AG20443 (cell line): ENCODE measurements around the gene LCN2.

ENCODE experiments used
- DNase-seq: peaks from one replicate; pipeline ENCODE4 v3.0.0; 2012; ENCODE audit warnings: low spot score, mixed read lengths

The LCN2 gene

DNA sequence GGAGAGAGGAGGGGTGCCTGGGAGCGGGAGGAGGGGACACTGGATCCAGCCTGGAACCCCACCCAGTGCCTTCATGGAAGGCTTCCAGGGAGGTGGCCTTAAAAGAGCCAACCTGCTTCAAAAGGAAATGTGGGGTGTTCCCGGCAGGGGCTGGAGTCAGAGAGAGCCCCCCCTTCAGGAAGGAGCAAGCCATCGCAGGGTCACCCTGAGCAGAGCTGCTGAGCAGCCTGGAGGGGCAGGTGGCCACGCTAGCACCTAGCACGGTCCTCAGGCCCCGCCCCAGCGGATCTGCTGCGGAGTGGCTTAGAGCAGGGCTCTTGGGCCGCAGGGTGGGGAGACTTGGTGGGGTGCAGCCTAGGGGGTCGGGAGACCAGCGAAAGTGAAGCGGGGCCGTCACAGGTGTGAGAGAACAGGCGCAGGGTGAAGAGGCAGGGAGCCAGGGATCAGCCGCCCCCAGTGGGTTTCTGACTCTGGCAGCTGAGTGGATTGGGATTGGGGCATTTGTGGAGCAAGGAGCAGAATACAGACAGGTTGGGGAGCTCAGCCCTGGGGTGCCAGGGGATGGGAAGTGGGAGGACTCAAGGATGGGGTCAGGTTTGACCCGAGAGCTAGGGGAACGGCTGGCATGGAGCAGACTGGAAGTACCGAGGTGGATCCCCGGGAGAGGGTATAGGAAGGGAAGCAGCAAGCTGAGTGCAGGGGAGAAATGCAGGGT lies 1.5 kb downstream of the LCN2 start:
- DNase-seq: no peak

DNA sequence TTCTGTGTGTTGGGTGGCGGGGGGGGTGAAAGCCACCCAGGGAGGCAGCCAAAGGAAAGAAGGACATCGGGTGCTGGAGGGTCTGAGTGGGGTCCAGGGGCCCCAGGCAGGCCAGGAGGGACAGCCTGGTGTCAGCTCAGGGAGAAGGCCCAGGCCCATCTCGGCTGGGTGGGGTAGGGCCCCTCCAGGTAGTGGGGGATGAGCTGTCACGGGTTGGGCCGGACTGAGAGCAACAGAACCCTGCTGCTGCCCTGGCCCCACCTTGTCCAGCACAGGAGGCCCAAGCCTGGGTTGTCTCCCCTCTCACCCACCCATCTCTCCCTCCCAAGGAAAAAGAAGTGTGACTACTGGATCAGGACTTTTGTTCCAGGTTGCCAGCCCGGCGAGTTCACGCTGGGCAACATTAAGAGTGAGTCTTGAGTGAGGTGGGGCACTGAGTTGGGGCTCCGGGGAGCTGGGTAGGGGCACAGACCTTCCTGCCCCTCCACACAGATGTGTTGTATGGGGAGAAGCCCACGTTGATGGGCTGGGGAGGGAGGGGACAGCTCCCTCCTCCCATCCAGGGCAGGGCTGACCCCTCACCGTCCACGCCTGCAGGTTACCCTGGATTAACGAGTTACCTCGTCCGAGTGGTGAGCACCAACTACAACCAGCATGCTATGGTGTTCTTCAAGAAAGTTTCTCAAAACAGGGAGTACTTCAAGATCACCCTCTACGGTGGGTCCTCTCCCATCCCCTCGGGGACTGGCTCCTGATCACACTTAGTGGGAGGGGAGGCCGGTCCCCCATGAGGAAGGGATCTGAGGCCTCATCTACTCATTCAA lies 2.3 kb downstream of the LCN2 start:
- DNase-seq: no peak

DNA sequence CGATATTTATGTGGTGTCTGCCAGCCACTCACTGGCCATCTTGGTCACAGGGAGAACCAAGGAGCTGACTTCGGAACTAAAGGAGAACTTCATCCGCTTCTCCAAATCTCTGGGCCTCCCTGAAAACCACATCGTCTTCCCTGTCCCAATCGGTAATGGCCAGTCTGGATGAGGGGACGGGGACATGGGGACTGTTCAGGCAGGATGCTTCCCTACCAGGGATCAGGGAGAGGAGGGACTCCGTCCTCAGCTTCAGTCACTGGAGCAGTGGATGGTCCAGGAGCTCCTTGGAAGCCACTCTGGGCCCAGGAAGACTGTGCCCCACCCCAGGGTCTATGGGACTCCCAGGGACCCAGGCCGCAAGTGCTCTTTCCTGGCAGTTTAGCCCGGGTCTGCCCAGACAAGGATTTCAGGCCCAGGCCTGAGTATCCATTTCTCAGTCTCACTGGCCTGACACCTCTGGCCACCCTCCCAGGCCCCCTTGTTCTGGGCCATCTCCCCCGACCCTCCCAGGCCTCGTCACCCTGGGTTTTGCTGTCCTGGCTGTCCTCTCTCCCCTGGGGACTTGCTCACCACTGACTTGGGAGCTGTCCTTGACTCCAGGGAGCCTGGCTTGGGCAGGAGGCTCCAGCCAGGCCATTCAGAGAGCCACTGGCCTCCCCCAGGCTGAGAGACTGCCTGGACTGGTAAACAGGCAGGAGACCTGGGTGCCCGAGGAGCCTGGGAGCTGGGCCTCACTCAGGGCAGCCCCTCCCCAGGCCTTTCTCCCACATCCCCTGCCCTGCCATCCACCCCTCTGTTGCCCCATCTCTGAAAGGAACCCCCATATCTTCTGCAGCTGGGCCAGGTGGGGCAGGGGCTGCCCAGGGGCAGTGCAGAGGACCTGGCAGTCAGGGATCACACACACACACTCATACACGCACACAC lies 3.1 kb downstream of the LCN2 start:
- DNase-seq: no peak

DNA sequence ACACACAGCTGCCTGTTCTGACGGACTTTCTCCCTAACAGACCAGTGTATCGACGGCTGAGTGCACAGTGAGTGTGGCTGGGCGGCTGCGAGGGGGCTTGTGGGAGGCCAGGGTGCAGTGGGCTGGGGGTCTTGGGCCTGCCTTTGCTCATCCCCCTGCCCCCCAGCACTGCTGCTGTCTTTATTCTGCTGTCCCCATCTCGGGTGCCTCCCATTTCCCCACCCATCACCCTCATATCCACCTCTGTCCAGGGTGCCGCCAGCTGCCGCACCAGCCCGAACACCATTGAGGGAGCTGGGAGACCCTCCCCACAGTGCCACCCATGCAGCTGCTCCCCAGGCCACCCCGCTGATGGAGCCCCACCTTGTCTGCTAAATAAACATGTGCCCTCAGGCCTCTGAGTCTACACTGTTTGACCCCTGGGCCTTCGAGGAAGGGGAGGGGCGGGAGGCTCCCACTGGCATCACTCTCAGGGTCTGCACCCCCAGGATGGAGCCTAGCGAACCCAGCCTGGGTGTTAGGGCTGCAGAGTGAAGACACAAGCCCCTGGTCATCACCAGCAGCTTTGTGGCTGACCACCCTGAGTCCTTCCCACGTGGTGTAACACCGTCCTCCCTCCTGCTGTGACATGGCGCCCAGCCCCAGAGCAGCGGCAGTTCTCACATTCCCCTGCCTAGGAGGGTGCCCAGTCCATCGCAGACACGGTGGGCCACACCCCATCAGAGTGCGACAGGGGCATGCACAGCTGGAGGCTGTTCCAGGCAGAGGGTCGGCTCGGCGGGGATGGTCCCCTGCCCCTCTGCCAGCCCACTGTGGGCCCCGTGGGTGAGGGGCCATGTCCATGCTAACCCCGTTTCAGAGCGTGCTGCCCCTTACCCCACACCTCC lies 4.0 kb downstream of the LCN2 start:
- no peak for DNase-seq

DNA sequence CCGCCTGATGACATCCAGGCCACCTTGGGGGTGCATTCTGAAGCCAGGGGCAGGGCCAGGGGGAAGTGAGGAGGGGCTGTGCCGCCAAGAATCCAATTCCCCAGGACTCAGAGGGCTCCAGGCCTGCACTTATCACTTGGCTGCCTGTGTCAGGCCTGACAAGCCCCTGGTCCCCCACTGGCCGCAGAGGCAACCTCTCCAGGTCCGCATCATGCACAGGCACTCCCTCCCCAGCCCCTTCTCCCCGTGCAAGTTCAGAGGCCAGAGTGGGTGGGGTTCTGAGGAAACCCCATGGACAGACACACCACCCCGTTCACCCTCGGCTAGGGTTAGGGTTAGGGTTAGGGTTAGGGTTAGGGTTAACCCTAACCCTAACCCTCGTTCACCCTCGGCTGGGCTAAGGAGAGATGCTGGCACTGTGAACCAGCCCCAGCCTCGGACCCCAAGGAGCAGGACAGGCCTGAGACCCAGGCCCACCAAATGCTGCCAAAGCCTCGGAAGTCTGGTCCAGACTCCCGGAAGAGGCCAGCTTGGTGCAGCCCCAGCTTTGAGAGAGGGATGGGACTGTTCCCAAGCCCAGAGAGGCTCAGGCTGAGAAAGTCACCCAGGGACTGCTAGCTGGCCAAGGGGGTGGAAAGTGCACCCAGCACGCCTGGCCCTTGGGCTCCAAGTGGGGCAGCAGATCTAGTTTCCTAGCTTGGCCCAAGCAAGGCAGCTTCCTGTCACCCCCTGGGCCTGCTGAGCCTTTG lies 4.9 kb downstream of the LCN2 start:
- DNase-seq: no peak

DNA sequence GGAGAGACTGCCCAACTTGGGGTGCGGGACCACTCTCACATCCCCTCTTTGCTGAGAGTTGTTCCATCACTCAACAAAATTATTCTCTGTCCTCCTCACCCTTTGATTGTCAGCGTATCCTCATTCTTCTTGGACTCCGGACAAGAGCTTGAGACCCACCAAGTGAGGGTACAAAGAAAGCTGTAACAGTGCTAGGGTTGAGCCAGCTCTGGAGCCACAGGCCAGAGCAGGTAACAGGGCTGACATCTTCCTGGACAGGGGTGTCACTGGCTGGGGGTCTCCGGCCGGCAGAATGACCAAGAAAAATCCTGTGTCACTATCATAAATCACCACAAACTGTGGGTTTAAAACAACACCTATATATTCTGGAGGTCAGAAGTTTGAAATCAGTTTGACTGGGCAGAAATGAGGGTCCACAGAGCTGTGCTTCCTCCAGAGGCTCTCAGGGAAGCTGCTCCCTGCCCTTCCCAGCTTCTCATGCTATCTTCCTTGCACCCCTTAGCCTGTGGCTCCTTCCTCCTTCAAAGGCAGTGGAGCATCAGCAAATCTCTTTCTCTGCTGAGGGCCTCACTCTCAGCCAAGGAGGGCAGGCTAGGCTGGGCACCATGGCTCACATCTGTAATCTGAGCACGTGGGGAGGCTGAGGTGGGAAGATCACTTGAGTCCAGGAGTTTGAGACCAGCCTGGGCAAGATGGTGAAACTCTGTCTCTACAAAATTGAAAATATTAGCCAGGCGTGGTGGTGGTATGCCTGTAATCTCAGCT lies 6.7 kb downstream of the LCN2 start:
- DNase-seq: no peak

DNA sequence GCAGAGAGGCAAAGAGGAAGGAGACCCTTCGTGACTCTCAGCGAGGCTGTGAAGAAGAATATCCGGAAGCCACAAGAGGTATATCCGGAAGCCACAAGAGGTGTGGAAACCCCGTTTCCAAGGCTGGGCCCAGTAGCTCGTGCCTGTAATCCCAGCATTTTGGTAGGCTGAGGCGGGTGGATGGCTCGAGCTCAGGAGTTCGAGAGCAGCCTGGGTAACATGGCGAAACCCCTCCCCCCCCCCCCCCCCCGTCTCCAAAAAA lies 10.2 kb downstream of the LCN2 start:
- DNase-seq: no peak

DNA sequence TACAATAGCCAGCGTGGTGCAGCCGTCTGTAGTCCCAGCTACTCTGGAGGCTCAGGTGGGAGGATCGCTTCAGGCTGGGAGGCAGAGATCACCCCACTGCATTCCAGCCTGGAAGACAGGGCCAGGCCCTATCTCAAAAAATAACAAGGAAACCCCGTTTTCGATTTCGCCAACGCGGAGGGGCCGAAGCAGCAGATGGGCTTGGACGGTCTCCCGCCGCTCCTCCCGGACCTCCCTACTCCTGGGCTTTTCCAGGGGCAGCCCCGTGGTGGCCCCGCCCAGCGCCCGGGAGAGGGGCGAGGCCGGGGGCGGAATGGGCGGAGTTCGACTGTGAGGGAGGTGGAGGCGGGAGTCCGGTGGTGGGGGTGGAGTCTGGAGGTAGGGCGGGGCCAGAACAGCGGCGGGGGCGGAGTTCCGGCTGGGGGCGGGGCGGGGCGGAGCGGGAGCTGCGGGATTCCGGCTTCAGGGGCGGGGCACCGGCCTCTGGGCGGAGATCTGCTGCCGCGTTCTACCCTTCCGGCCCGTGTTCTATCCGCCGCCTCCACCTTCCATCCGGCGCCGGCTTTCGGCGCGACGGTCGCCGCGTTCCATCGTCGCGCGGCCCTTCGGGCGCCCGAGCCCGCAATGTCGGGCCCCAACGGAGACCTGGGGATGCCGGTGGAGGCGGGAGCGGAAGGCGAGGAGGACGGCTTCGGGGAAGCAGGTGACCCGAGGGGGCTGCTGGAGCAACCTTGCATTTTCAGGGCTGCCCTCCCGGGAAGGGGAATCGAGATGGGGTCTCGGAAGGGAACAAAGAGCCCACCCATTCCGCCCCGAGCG lies 10.7 kb downstream of the LCN2 start, which contains the start of gene BBLN:
TSS of gene BBLN (plus strand) at position 482 of the 819 bp plus-strand sequence. CDS start at position 625, 143 bp downstream.
- DNase-seq: peak; percentile 100

DNA sequence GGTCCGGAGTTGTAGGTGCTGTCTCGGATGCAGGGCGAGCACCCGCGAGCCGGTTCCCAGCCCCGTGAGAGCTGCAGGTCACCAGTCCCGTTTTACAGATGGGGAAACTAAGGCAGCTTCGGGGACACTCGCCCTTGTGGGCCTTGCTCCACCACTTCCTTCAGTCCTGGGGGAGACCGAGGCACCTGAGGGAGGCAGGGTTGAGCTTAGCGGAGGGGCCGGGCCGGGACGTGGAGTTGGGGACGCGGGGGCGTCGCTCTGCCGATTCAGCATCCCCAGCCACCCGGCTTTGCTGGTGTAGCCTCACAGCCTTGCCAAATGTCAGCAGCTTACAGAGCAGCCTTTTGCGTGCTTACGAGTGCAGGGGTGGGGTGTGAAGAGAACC lies 11.3 kb downstream of the LCN2 start:
- DNase-seq: peak; percentile 55

DNA sequence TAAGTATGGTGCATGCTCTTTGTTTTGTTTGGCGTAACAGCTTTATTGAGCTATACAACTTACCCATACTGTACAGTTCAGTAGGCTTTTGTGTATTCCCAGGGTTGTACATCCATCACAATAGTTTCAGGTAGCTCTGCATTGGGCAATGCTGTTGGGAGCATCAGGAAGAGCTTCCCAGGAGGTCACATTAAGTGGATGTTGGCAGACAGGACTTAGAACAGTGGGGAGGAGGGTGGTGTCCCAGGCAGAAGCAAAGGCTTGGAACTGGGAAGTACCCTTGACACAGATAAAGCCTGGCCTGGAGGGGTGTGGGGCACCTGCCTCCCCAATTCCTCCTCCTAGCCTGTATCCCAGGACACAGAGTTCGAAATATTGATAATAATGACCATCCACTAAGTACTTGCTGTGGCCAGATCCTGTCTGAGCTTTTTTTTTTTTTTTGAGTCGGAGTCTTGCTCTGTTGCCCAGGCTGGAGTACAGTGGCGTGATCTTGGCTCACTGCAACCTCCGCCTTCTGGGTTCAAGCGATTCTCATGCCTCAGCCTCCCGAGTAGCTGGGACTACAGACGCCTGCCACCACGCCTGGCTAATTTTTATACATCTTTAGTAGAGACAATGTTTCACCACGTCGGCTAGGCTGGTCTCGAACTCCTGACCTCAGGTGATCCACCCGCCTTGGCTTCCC lies 12.1 kb downstream of the LCN2 start:
- no peak for DNase-seq

DNA sequence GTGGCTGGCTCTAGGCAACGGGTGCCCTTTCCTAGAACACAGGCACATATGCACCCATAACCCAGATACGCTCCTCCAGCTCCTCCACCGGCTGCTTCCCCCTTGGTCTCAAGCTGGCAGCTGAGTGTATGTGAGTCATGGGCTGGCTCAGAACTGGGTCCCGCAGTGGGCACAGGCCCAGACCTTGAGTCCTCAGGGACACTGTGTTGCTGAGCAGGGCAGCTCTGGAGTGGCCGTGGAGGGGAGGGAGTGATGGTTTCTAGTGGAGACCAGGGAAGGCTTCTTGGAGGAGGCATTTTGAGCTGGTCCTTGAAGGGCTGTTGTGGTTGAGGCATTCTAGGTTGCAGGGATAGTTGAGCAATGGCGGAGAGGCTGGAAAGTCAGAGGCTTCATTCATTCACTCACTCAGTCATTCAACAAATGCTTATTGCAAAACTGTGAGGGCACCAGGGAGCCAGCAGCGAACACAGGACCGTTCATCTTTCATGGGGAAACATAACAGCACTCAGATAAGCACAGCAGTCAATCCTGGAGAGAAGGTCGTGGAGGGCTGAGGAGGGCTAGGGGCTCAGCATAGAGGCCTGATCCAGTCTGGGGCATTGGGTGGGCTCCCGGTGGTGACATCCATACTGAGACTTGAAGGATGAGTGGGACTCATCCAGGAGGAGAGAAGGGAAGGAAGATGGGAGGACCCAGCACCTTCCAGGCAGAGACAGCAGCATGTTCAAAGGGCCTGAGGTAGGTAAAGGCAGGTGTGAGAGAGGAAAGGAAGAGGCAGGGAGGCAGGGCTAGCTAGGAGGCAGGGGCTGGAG lies 13.2 kb downstream of the LCN2 start:
- peak; percentile 39 for DNase-seq

DNA sequence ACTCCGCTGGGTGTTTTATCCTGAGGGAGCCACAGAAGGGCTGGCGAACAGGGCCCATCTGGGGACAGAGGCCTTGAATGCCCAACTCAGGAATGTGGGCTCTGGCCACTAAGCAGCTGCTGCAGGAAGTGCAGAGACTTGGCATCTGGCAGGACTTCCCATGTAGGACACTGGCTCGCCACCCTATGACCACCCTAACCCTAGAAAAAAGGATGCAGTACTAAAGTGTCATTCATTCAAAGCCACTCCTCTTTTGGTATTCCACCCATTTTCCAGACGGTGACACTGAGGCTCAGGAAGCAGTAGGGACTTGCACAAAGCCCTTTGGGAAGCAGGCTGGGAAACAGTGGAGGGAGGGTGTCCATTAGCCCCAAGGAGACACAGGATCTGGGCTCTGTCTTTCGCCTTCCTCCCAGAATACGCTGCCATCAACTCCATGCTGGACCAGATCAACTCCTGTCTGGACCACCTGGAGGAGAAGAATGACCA lies 13.8 kb downstream of the LCN2 start:
- no peak for DNase-seq

DNA sequence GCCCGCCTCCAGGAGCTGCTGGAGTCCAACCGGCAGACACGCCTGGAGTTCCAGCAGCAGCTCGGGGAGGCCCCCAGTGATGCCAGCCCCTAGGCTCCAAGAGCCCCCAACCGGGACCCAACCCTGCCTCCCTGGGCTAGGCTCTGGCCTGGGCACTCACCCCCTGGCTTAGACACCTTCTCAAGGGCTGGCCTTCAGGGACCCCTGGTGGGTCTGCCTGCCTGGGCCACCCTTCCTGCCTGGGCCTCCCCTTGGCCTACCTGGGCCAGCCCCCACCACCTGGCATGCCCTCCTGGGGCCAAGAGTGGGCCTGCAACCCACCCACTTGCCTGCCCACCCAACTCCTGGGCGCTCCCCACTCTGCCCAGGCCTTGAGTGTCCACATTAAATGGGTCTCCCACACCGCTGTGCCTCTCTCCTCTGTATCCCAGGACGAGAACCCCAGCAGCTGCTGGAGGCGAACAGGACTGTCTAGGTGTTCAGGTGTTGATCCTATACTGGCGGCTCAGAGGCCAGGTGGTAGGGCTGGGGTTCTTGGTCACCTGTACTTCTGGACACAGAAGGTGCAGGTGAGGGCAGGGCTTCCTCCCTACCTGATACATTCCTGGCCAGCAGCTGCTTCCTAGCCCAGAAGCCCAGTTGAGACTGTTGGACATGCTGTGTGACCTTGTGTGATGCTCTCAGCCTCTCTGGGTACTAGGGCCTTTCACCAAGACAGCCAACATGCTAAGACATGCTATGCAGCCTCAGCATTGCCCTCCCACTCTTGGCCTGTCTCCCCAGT lies 14.5 kb downstream of the LCN2 start:
- DNase-seq: no peak

DNA sequence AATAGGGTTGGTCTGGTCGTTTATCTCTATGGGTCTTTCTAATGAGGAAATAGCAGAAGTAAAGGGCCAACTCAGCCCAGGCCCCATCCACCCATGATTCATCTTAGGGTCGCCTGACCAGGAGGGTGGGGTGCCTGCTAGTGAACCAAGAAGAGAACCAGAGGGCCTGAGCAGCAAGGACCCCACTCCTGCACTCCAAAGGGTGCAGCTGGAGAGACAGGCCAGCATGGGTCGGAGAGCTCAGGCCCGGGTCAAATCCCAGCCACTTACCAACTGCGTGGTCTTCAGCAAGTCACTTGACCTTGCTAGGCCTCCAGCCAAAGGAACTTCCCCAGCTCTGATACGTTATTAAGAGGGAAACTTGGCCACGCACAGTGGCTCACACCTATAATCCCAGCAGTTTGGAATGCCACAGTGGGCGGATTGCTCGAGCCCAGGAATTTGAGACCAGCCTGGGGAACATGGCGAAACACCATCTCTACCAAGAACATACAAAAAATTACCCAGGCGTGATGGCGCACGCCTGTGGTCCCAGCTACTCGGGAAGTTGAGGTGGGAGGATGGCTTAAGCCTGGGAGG lies 15.1 kb downstream of the LCN2 start:
- DNase-seq: no peak

DNA sequence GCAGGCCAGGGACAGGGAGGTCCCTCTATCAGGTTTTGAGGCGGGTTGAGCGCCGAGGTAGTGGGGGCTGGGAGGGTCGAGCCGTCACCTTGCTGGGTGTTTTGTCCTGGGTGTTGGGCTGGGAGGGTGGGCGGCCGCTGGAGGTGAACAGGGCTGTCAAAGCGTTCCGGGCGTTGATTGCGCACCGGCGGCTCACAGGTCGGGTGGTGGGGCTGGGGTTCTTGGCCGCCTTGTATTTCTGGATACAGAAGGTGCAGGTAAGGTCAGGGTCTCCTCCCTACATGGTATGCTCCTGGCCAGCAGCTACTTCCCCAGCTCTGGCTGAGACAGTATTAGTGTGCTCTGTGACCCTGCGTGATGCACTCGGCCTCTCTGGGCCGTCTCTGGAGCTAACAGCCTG lies 16.9 kb downstream of the LCN2 start:
- DNase-seq: no peak

DNA sequence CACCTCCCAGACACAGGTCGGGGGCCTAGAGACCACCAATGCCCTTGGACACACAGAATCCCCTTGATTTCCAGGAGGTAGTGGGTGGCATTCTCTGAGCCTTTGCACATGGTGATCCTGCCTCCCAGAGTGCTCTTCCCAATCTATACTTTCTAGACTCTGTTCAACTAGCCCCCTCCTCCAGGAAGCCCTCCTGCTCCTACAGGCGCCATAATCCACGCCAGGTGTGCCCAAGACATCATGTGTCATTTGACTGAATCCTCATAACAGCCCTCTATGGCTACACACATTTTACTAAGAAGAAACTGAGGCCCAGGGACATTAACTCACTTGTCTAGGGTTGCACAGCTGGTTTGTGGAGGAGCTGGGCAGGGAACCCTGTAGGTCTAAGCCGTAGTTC lies 18.0 kb downstream of the LCN2 start:
- DNase-seq: no peak
